ENCODE results near the gene TLK1. TPM values are rescaled to one million over a fixed set of nuclear protein-coding genes. Genes with fewer than 3 reads are reported as not detected.

TLK1 gene
- total RNA-seq, 1 donor from 2014 or later: 50.2 TPM

- Histone ChIP-seq H3K9me3 (ENCODE audit: insufficient read depth, low read depth, low read length) (no peaks in the 10 kb centered on the region), H3K4me2 (ENCODE audit: low read length) (no peak overlapping the region), H4K20me1 (ENCODE audit: insufficient read depth, low read length) (no peaks in the 10 kb centered on the region), H3K4me1 (ENCODE audit: insufficient read depth, low read length) (no peaks in the 10 kb centered on the region), H3K79me2 (ENCODE audit: insufficient read depth, low read length) (no peaks in the 10 kb centered on the region), H2AFZ (ENCODE audit: low read depth, low read length) (no peak overlapping the region), H3K9ac (ENCODE audit: low read length) (no peak overlapping the region), H3K27me3 (ENCODE audit: insufficient read depth, low read length) (no peaks in the 10 kb centered on the region), H3K36me3 (ENCODE audit: insufficient read depth, low read length) (peaks cover 23% of the 10 kb centered on the region), H3K4me3 (ENCODE audit: insufficient read depth, low read depth, low read length) (no peak overlapping the region), H3K27ac (ENCODE audit: low read depth, low read length) (no peak overlapping the region)
- Mint-ChIP-seq H3K27ac (ENCODE audit: unreplicated experiment) (peak overlapping the region; percentile 19), H3K36me3 (ENCODE audit: low read depth, unreplicated experiment) (peaks cover 15% of the 10 kb centered on the region), H3K4me3 (ENCODE audit: unreplicated experiment) (no peak overlapping the region), H3K4me1 (ENCODE audit: low read depth, unreplicated experiment) (no peaks in the 10 kb centered on the region), H3K9me3 (ENCODE audit: unreplicated experiment) (no peaks in the 10 kb centered on the region), H3K27me3 (ENCODE audit: low read depth, unreplicated experiment) (no peaks in the 10 kb centered on the region)
- DNase-seq (ENCODE audit: low read depth) (no peak), FAIRE-seq (no peak)
- TF ChIP-seq CTCF (IDR thresholded peaks at IDR 0.05; ENCODE audit: insufficient read depth, low read depth, low read length) (no peak), EZH2 (IDR thresholded peaks at IDR 0.05; ENCODE audit: insufficient read depth, low read length) (no peak)
These were observed 151.3 kb downstream of the TLK1 start for GRCh38 chr2:171009386-171009785.

- TF ChIP-seq CTCF (IDR thresholded peaks at IDR 0.05; ENCODE audit: insufficient read depth, low read depth, low read length) (no peak), EZH2 (IDR thresholded peaks at IDR 0.05; ENCODE audit: insufficient read depth, low read length) (no peak)
- H3K4me1 Mint-ChIP-seq (ENCODE audit: low read depth, unreplicated experiment): no peaks in the 10 kb centered on the region
- Histone ChIP-seq H3K27ac (ENCODE audit: low read depth, low read length) (no peak overlapping the region), H3K9me3 (ENCODE audit: insufficient read depth, low read depth, low read length) (no peaks in the 10 kb centered on the region), H3K4me3 (ENCODE audit: insufficient read depth, low read depth, low read length) (no peak overlapping the region), H3K27me3 (ENCODE audit: insufficient read depth, low read length) (no peaks in the 10 kb centered on the region), H3K36me3 (ENCODE audit: insufficient read depth, low read length) (peaks cover 21% of the 10 kb centered on the region), H3K9ac (ENCODE audit: low read length) (no peak overlapping the region), H3K4me2 (ENCODE audit: low read length) (no peak overlapping the region), H4K20me1 (ENCODE audit: insufficient read depth, low read length) (no peaks in the 10 kb centered on the region), H2AFZ (ENCODE audit: low read depth, low read length) (no peak overlapping the region), H3K79me2 (ENCODE audit: insufficient read depth, low read length) (no peaks in the 10 kb centered on the region), H3K4me1 (ENCODE audit: insufficient read depth, low read length) (no peaks in the 10 kb centered on the region)
- no peak overlapping the region for H3K27ac Mint-ChIP-seq (ENCODE audit: unreplicated experiment)
- peaks cover 14% of the 10 kb centered on the region for H3K36me3 Mint-ChIP-seq (ENCODE audit: low read depth, unreplicated experiment)
- DNase-seq (ENCODE audit: low read depth) (no peak), FAIRE-seq (no peak)
- H3K9me3 Mint-ChIP-seq (ENCODE audit: unreplicated experiment): no peaks in the 10 kb centered on the region
- no peaks in the 10 kb centered on the region for H3K27me3 Mint-ChIP-seq (ENCODE audit: low read depth, unreplicated experiment)
- H3K4me3 Mint-ChIP-seq (ENCODE audit: unreplicated experiment): no peak overlapping the region
These were observed 152.0 kb downstream of the TLK1 start for GRCh38 chr2:171008550-171009205.

GRCh38 chr2:171004833-171005232 lies 155.9 kb downstream of the TLK1 start:
- TF ChIP-seq EZH2 (IDR thresholded peaks at IDR 0.05; ENCODE audit: insufficient read depth, low read length): no peak
- no peak for TF ChIP-seq CTCF (IDR thresholded peaks at IDR 0.05; ENCODE audit: insufficient read depth, low read depth, low read length)
- Histone ChIP-seq H3K27ac (ENCODE audit: low read depth, low read length) (no peak overlapping the region), H3K4me1 (ENCODE audit: insufficient read depth, low read length) (no peaks in the 10 kb centered on the region), H3K4me3 (ENCODE audit: insufficient read depth, low read depth, low read length) (no peak overlapping the region), H3K9ac (ENCODE audit: low read length) (no peak overlapping the region), H3K27me3 (ENCODE audit: insufficient read depth, low read length) (no peaks in the 10 kb centered on the region), H3K79me2 (ENCODE audit: insufficient read depth, low read length) (no peaks in the 10 kb centered on the region), H4K20me1 (ENCODE audit: insufficient read depth, low read length) (no peaks in the 10 kb centered on the region), H2AFZ (ENCODE audit: low read depth, low read length) (no peak overlapping the region), H3K4me2 (ENCODE audit: low read length) (no peak overlapping the region), H3K9me3 (ENCODE audit: insufficient read depth, low read depth, low read length) (no peaks in the 10 kb centered on the region), H3K36me3 (ENCODE audit: insufficient read depth, low read length) (peaks cover 24% of the 10 kb centered on the region)
- Mint-ChIP-seq H3K27ac (ENCODE audit: unreplicated experiment) (no peak overlapping the region), H3K36me3 (ENCODE audit: low read depth, unreplicated experiment) (peaks cover 10% of the 10 kb centered on the region), H3K27me3 (ENCODE audit: low read depth, unreplicated experiment) (no peaks in the 10 kb centered on the region), H3K9me3 (ENCODE audit: unreplicated experiment) (no peaks in the 10 kb centered on the region), H3K4me1 (ENCODE audit: low read depth, unreplicated experiment) (no peaks in the 10 kb centered on the region), H3K4me3 (ENCODE audit: unreplicated experiment) (no peak overlapping the region)
- FAIRE-seq (peak; percentile 23), DNase-seq (ENCODE audit: low read depth) (no peak)

Measured in astrocyte (in vitro differentiated cells and primary cell).